NT2/D1 (cell line): Measurements from ENCODE around the gene CCDC78.

Experiments
- SUZ12 ChIP-seq: IDR thresholded peaks from 2 replicates; pipeline ENCODE4 v1.6.1; 2011; ENCODE audit not compliant: insufficient read length, insufficient read depth; ENCODE audit errors: extremely low read depth
- YY1 ChIP-seq: IDR thresholded peaks from 2 replicates; pipeline ENCODE4 v1.6.1; 2011; ENCODE audit not compliant: insufficient read length, insufficient read depth
- ZNF274 ChIP-seq: IDR thresholded peaks from 2 replicates; pipeline ENCODE4 v1.6.1; 2011; ENCODE audit warnings: mild to moderate bottlenecking, low read depth, low read length

DNA sequence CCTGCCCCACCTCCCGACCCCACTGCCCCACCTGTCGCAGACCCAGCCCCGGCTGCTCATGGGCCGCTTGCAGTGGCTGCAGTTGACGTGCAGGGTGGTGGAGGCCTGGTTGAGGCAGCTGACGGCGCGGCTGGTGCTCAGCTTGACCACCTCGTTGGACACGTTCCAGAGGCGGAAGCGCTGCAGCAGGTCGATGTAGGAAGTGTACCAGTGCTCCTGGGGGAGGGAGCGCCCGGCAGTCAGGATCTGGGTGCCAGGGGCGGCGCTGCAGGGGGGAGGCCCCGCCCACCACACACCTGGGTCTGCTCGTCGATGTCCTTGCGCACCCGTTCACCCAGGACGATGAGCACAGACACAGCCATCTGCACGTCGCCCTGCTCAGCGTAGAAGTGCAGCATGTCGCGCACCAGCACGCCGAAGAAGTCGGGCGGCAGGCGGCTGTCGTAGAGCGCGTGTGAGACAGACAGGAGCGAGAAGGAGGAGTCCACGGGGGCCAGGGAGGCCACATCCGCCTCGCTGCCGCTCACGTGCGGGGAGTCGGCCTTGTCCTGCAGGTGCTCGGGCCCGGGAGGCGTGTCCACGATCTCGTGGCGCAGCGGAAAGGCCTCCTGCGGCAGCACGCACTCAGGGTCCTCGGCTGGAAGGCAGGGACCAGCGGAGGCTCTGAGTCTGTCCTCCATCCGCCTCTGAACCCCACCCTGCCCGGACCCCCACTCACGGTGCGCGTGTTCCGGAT lies 41.1 kb downstream of the CCDC78 start:
- no peak for TF ChIP-seq YY1
- TF ChIP-seq SUZ12: no peak
- no peak for TF ChIP-seq ZNF274
